Loucy (cell line): Measurements from ENCODE around the gene MYO5B.

Source experiments
- CTCF ChIP-seq: fragments of 200-600 bp; sonication (generic); conservative IDR thresholded peaks from 2 replicates; pipeline ENCODE4 v1.5.1; 2014; ENCODE audit warnings: mild to moderate bottlenecking, antibody characterized with exemption, low read length
- EZH2phosphoT487 ChIP-seq: fragments of 200-600 bp; IDR thresholded peaks from 2 replicates; pipeline ENCODE4 v1.6.1; 2018; ENCODE audit warnings: antibody characterized with exemption, mild to moderate bottlenecking, moderate library complexity, borderline replicate concordance

- TF ChIP-seq CTCF = no peak
- no peak for TF ChIP-seq EZH2phosphoT487
These were observed 239.7 kb downstream of the MYO5B start for GRCh38 chr18:49955263-49955662.
